Caco-2 (cell line): ENCODE results near the gene DRD2. TPM values are rescaled to one million over a fixed set of nuclear protein-coding genes. Genes with fewer than 3 reads are reported as not detected.

Experiments
- BruUV-seq: library from RNA; stranded (reverse); fragments of 400-500 nt; replicated peaks from 2 replicates; lab custom pipeline; 2021; lab: Mats Ljungman, UMichigan
- CTCF ChIA-PET: fragments of 300-600 bp; sonication (Branson Sonifier 250); formaldehyde crosslinking; loops from one replicate; lab custom pipeline; 2022; ENCODE audit warnings: antibody characterized with exemption; lab: Charles Lee
- POLR2A ChIA-PET: fragments of 300-600 bp; sonication (Branson Sonifier 250); formaldehyde crosslinking; loops from one replicate; lab custom pipeline; 2022; ENCODE audit warnings: antibody characterized with exemption; lab: Charles Lee
- DNase-seq, 2 experiments: peaks; one replicate each; pipeline versions ENCODE4 v3.0.0 to v3.0.0-alpha.2; 2020 to 2022
- H3K27me3 ChIP-seq: replicated peaks from 2 replicates; pipeline ENCODE4 v1.6.0; 2011; ENCODE audit warnings: low read length; ENCODE audit not compliant: control insufficient read depth, insufficient read depth
- H3K36me3 ChIP-seq: 2 replicates; pipeline ENCODE4 v1.5.1; 2011; ENCODE audit warnings: low read length; ENCODE audit not compliant: control insufficient read depth, insufficient read depth
- H3K4me1 ChIP-seq: fragments of 250-450 bp; sonication (Bioruptor Pico); 2 replicates; pipeline ENCODE4 v1.5.1; 2020; ENCODE audit warnings: mild to moderate bottlenecking
- H3K4me3 ChIP-seq: 2 replicates; pipeline ENCODE4 v1.5.1; 2011; ENCODE audit warnings: low read depth, mild to moderate bottlenecking, control low read depth, low read length
- H3K9me3 ChIP-seq: fragments of 250-450 bp; sonication (Bioruptor Pico); 2 replicates; pipeline ENCODE4 v1.5.1; 2020; ENCODE audit warnings: mild to moderate bottlenecking, moderate library complexity
- H3K27ac Mint-ChIP-seq: one replicate; pipeline ENCODE4 v1.8.0; 2022; ENCODE audit warnings: mixed read lengths; ENCODE audit not compliant: unreplicated experiment
- H3K27me3 Mint-ChIP-seq: one replicate; pipeline ENCODE4 v1.8.0; 2022; ENCODE audit warnings: mixed read lengths; ENCODE audit not compliant: insufficient read depth, unreplicated experiment
- H3K36me3 Mint-ChIP-seq: one replicate; pipeline ENCODE4 v1.8.0; 2022; ENCODE audit warnings: mild to moderate bottlenecking, mixed read lengths; ENCODE audit not compliant: insufficient read depth, unreplicated experiment
- H3K4me1 Mint-ChIP-seq: one replicate; pipeline ENCODE4 v1.8.0; 2022; ENCODE audit warnings: low read depth, mixed read lengths; ENCODE audit not compliant: unreplicated experiment
- H3K4me3 Mint-ChIP-seq: one replicate; pipeline ENCODE4 v1.8.0; 2022; ENCODE audit warnings: mild to moderate bottlenecking, moderate library complexity, mixed read lengths; ENCODE audit not compliant: unreplicated experiment
- H3K9me3 Mint-ChIP-seq: one replicate; pipeline ENCODE4 v1.8.0; 2022; ENCODE audit warnings: mixed read lengths; ENCODE audit not compliant: unreplicated experiment
- CTCF ChIP-seq, 2 experiments: fragments of 200-600 bp in 1 of 2; IDR thresholded peaks; 1 replicate in 1 of 2; 2 replicates in 1 of 2; pipeline versions ENCODE4 v1.5.1 to v1.8.0; 2011 to 2022; ENCODE audit warnings: antibody characterized with exemption in 1 of 2, control low read depth in 1 of 2, inconsistent platforms in 1 of 2, low read depth in 1 of 2, low read length in 1 of 2, mild to moderate bottlenecking in 1 of 2, moderate library complexity in 1 of 2; ENCODE audit not compliant: insufficient read depth in 1 of 2, severe bottlenecking in 1 of 2, unreplicated experiment in 1 of 2
- intact Hi-C: fragments of 100-400 bp; cut with micrococcal nuclease; formaldehyde crosslinking; loops from one replicate; pipeline ENCODE4 v1.10.0; 2022; ENCODE audit not compliant: unreplicated experiment
- total RNA-seq: library from RNA; stranded (reverse); gene quantifications from 2 replicates; pipeline ENCODE4 v1.2.3, GENCODE V29; 2022

Gene DRD2
- total RNA-seq, 1 experiment from 2014 or later = 13.9 TPM

- CTCF ChIA-PET = interaction anchor here (1.9 kb wide), 1 partner anchor 344 kb away, joined by 4 read pairs; no protein-coding TSS in a partner anchor
- Histone ChIP-seq H3K27me3 (no peaks in the 10 kb centered on the region; the same call in 1 of the 2 replicates), H3K36me3 (no peaks in the 10 kb centered on the region), H3K4me1 (peaks cover 15% of the 10 kb centered on the region), H3K9me3 (no peaks in the 10 kb centered on the region), H3K4me3 (no peak overlapping the region)
- Mint-ChIP-seq H3K36me3 (no peaks in the 10 kb centered on the region), H3K4me1 (no peaks in the 10 kb centered on the region), H3K27ac (no peak overlapping the region), H3K27me3 (no peaks in the 10 kb centered on the region), H3K9me3 (no peaks in the 10 kb centered on the region), H3K4me3 (no peak overlapping the region)
- no TSS peak for BruUV-seq
- DNase-seq = no peak
- POLR2A ChIA-PET = no interaction called here
- no peak for TF ChIP-seq CTCF (IDR thresholded peaks at IDR 0.05; ENCODE audit: insufficient read depth in 1 of 2, low read depth in 1 of 2, low read length in 1 of 2, severe bottlenecking in 1 of 2, unreplicated experiment in 1 of 2)
- intact Hi-C loops = no loop called here
Observed at GRCh38 chr11:113386866-113387265, 88.3 kb downstream of the DRD2 start.

GRCh38 chr11:113385749-113386148 lies 89.4 kb downstream of the DRD2 start:
- intact Hi-C loops = no loop called here
- H3K27ac Mint-ChIP-seq = no peak overlapping the region
- no peak for DNase-seq
- POLR2A ChIA-PET = interaction anchor here (0.6 kb wide), 1 partner anchor 525 kb away, joined by 6 read pairs; no protein-coding TSS in a partner anchor
- Histone ChIP-seq H3K9me3 (no peaks in the 10 kb centered on the region), H3K27me3 (no peaks in the 10 kb centered on the region), H3K36me3 (no peaks in the 10 kb centered on the region), H3K4me3 (no peak overlapping the region), H3K4me1 (peaks cover 15% of the 10 kb centered on the region)
- CTCF ChIA-PET = interaction anchor here (1.1 to 1.8 kb wide), 2 partner anchors 12 to 340 kb away, joined by 3 to 7 read pairs; no protein-coding TSS in a partner anchor
- no peaks in the 10 kb centered on the region for H3K36me3 Mint-ChIP-seq
- no TSS peak for BruUV-seq
- no peak for TF ChIP-seq CTCF (IDR thresholded peaks at IDR 0.05; ENCODE audit: insufficient read depth in 1 of 2, low read depth in 1 of 2, low read length in 1 of 2, severe bottlenecking in 1 of 2, unreplicated experiment in 1 of 2)
- H3K4me1 Mint-ChIP-seq = no peaks in the 10 kb centered on the region
- no peaks in the 10 kb centered on the region for H3K9me3 Mint-ChIP-seq
- no peak overlapping the region for H3K4me3 Mint-ChIP-seq
- H3K27me3 Mint-ChIP-seq = no peaks in the 10 kb centered on the region

- no peaks in the 10 kb centered on the region for H3K9me3 Mint-ChIP-seq
Observed at GRCh38 chr11:113384551-113384950, 90.6 kb downstream of the DRD2 start.

More at GRCh38 chr11:113384551-113384950, 90.6 kb downstream of the DRD2 start:
- Histone ChIP-seq H3K36me3 (no peaks in the 10 kb centered on the region), H3K9me3 (no peaks in the 10 kb centered on the region), H3K4me3 (no peak overlapping the region), H3K27me3 (no peaks in the 10 kb centered on the region), H3K4me1 (peaks cover 15% of the 10 kb centered on the region)
- Mint-ChIP-seq H3K27me3 (no peaks in the 10 kb centered on the region), H3K27ac (no peak overlapping the region), H3K4me3 (no peak overlapping the region), H3K36me3 (no peaks in the 10 kb centered on the region), H3K4me1 (no peaks in the 10 kb centered on the region)
- CTCF ChIA-PET = interaction anchor here (0.6 to 1.8 kb wide), 8 partner anchors 12 to 412 kb away, joined by 3 to 7 read pairs (median 3); no protein-coding TSS in a partner anchor
- BruUV-seq = no TSS peak
- intact Hi-C loops = loop anchor here (1.0 kb wide), 2 partner anchors 35 to 70 kb away; partner anchors contain the start of gene TTC12
- POLR2A ChIA-PET = interaction anchor here (0.5 to 1.0 kb wide), 2 partner anchors 122 to 341 kb away, joined by 3 read pairs; no protein-coding TSS in a partner anchor
- TF ChIP-seq CTCF (IDR thresholded peaks at IDR 0.05; ENCODE audit: insufficient read depth in 1 of 2, low read depth in 1 of 2, low read length in 1 of 2, severe bottlenecking in 1 of 2, unreplicated experiment in 1 of 2) = no peak
- peak; percentile 86 to 90 for DNase-seq
